CD4-positive, alpha-beta T cell treated with Interleukin-15 for 1 hour (primary cell): ENCODE data around the gene KRTAP4-11.
"Not testable (repeated sequence)": the region's sequence is repeated elsewhere in the genome, so short reads cannot be mapped to it uniquely, and the experiment has no call there.

ENCODE experiments used
- DNase-seq: peaks from one replicate; pipeline ENCODE4 v3.0.0-alpha.2; 2020

KRTAP4-11 gene

DNA sequence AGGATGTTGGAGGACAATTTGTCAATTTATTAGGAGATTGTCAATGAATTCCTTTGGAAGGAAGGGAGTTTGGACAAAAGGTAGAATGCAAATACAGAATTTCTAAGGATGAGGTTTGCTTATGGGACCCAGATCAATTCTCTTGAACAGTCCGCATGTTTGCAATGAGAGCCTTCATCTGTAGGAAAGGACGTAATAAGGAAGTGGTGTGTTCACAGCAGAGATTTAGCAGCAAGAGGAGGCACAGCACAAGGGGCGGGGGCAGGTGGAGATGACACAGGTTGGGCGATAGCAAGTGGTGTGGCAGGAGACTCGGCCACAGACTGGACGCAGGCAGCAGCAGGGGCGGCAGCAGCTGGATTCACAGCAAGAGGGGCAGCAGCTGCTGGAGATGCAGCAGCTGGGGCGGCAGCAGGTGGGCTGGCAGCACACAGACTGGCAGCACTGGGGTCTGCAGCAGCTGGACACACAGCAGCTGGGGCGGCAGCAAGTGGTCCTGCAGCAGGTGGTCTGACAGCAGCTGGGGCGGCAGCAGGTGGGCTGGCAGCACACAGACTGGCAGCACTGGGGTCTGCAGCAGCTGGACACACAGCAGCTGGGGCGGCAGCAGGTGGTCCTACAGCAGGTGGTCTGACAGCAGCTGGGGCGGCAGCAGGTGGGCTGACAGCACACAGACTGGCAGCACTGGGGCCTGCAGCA is 5.3 kb upstream of the KRTAP4-11 start:
- DNase-seq = not testable (repeated sequence)

DNA sequence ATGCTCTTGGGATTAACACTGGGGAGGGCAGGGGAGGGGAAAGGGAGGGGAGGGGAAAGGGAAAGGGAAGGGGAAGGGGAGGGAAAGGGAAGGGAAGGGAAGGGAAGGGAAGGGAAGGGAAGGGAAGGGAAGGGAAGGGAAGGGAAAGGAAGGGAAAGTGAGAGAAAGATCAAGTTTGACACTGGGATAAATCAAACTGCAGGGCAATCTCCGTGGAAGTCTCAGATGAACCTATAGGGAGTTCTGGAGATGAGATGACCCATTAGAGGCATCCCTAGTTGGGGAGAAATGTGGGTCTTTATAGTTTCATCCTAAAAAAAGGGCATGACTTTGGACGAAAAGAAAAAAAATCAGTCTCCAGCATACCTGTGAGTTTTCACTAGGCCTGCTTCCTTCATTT is 3.6 kb upstream of the KRTAP4-11 start:
- no peak for DNase-seq

- peak; percentile 17 for DNase-seq
Observed at GRCh38 chr17:41119696-41120690, 1.8 kb upstream of the KRTAP4-11 start.

DNA sequence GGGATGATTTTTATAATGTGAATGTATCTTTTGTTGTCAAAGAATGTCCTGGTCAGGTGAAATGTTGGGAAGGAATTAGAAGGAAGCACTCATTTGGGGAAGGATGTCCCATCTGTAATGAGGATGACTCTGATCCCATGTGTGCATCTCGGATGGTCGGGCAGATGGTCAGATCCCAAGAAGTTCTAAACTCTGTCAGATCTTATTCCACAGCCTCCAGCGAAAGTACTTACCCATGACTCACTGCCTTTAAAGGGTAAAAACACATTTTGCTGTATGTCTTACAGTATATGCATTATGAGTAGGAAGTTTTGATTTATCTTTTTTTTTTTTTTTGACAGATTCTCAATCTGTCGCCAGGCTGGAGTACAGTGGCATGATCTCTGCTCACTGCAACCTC is 548 bp upstream of the KRTAP4-11 start:
- DNase-seq = no peak

GRCh38 chr17:41116297-41116696 is 1.9 kb downstream of the KRTAP4-11 start:
- DNase-seq = peak; percentile 49

DNA sequence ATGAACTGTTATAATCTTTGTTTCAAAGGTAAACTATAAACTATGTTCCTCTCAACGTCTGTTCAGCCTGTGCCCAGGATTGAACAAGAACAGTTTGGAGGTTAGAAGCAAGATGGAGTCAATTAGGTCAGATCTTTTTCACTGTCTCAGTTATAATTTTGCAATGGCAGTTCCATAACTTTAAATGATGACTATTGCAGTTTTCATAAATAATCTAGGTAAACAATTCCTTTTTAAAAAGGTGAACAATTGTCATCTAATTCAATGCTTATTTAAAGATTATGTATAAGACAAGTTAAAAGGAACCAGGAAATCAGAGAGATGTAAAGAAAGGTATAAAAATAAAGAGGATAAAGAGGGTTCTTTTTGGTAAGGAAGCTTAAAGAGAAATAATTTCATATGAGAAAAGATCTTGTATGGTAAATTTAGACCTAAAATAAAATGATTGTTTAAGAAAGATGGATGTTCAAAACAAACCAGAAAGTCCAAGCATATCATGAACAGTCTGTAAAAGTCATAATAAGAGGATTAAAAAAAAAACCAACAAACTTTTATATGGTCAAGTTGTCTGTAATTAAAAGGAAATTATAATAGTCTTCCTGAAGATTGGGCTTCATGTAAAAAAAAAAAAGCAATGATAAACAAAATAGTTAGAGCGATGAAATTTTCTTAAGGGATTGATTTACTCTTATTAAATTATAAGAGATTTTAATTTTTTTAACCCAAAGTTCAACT is 6.9 kb downstream of the KRTAP4-11 start:
- no peak for DNase-seq

GRCh38 chr17:41108728-41109386 is 9.3 kb downstream of the KRTAP4-11 start:
- DNase-seq = not testable (repeated sequence)

- no peak for DNase-seq
Observed at GRCh38 chr17:41107941-41108450, 10.2 kb downstream of the KRTAP4-11 start.

- not testable (repeated sequence) for DNase-seq
Observed at GRCh38 chr17:41105347-41105746, 12.8 kb downstream of the KRTAP4-11 start, which contains the start of gene KRTAP4-9. TSS of gene KRTAP4-9 (plus strand) at chr17:41105389. CDS start at chr17:41105389, 0 bp downstream.

DNA sequence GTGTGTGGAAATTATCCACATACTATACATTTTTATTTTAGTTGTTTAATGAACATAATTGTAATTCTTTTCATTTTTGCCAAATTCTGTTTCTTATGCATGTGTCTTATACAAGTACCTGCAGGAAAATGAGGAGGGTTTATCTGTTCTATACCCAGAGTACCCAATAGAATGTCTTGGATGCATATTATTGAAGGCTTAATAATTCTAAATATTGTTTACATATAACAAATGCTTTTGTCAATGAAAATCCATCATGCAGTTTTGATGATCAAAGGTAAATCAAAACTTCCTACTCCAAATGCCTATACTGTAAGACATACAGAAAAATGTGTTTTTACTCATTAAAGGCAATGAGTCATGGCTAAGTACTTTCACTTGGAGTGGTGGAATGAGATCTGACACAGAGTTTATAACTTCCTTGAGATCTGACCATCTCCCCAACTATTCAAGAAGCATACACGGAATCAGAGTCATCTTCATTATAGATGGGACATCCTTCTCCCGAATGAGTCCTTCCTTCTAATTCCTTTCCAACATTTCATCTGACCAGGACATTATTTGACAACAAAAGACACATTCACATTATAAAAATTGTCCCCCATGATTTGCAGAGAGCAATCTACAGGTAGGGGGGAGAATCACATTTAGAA is 13.7 kb downstream of the KRTAP4-11 start:
- not testable (repeated sequence) for DNase-seq

DNA sequence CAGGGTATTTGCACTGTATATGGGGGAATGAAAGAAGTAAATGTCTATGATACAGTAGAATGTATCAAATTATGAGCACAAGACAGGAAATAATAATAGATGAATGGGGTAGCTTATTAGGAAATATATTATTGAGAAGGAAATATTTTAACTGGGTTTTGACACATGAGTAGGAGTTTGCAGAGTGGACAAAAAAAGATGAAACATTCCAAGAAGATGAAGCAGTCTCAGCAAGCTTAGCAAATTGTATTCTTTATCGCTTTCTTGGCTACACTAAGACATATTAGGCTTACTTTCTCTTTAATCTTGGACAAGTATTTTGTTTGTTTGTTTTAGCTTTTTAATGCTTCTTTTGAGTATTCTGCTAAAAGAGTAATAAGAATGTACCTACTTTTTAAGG is 14.3 kb downstream of the KRTAP4-11 start:
- DNase-seq = no peak

GRCh38 chr17:41101586-41102259 is 16.4 kb downstream of the KRTAP4-11 start, which contains the start of gene KRTAP4-16:
TSS of gene KRTAP4-16 (minus strand) at chr17:41102209. CDS start at chr17:41102209, 0 bp downstream.
- DNase-seq = no peak

- DNase-seq = not testable (repeated sequence)
Observed at GRCh38 chr17:41099682-41100480, 18.3 kb downstream of the KRTAP4-11 start.

DNA sequence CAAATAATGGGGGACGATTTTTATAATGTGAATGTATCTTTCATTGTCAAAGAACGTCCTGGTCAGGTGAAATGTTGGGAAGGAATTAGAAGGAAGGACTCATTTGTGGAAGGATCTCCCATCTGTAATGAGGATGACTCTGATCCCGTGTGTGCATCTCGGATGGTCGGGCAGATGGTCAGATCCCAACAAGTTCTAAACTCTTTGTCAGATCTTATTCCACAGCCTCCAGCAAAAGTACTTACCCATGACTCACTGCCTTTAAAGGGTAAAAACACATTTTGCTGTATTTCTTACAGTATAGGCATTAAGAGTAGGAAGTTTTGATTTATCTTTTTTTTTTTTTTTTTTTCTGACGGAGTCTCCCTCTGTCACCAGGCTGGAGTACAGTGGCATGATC is 19.7 kb downstream of the KRTAP4-11 start:
- DNase-seq = no peak

- no peak for DNase-seq
Observed at GRCh38 chr17:41098042-41098441, 20.1 kb downstream of the KRTAP4-11 start, which contains the start of gene KRTAP4-8. TSS of gene KRTAP4-8 (minus strand) at chr17:41098142. CDS start at chr17:41098084, 58 bp downstream.

DNA sequence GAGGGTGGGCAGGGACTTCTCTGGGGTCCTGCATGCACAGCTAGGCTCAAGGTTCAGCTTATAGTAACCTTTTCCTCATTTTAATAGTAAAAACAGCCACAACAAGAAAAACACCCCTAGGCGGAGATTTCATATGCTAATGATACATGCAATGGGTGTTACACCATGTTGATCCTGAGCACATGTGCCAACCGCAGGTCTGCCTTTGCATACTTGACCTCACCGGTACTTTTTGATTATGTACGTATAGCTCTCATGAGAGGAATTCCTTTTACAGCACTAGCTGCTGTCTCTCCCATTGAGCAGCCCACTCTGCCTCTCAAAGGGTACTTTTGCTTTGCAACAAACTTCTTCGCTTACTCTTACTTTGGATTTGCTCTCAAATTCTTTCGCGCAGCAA is 22.1 kb downstream of the KRTAP4-11 start:
- no peak for DNase-seq

DNA sequence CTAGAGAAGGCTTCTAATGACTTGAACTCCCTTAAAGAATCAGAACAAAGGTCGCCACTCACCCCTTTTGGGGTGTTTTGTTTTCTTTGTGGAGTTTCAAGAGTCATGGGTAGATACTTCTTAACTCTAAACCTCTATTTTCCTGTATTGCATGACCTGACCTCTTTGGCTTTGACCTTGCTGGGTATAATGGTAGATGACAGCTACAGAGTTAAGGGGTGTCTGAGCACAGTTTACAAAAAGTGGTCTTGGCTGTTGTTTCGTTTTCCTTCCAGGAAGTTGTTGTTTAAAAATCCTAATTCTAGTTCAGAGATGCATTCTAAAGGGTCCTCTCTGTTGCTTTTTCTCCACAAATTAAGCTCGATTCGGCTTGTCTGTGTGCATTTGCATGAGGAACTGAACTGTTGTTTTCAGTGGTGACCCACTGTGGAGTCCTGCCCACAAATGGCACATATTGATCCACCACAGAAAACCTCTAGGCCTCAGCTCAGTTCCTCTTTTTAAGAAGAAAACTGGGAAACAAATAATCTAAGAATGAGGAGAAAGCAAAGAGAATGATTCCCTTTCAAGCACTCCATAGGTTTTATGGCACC is 29.3 kb downstream of the KRTAP4-11 start:
- DNase-seq = not testable (repeated sequence)

DNA sequence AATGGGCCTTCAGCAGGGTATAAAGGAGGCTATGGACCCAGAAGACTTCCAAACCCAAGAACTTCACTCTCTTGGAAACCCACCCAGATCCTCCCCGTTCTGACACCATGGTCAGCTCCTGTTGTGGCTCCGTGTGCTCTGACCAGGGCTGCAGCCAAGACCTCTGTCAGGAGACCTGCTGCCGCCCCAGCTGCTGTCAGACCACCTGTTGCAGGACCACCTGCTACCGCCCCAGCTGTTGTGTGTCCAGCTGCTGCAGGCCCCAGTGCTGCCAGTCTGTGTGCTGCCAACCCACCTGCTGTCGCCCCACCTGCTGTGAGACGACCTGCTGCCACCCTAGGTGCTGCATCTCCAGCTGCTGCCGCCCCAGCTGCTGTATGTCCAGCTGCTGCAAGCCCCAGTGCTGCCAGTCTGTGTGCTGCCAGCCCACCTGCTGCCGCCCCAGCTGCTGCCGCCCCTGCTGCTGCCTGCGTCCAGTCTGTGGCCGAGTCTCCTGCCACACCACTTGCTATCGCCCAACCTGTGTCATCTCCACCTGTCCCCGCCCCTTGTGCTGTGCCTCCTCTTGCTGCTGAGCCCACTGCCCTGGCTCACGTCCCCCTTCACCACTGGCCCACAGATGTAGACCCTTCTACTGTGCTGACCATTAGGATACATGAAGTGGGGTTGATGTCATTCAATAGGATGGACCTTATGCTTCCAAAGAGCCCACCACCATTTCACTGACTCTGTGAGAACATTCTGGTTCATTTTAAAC is 33.9 kb downstream of the KRTAP4-11 start, which contains the start of gene KRTAP4-7:
Gene KRTAP4-7 (plus strand): TSS at position 51 of the 757 bp plus-strand sequence. CDS start 57 bp downstream, at position 108.
- not testable (repeated sequence) for DNase-seq
